AG09309 (cell line): Measurements from ENCODE around the gene SLC10A7.

ENCODE experiments used
- DNase-seq: peaks from one replicate; pipeline ENCODE4 v3.0.0-alpha.2; 2010; ENCODE audit warnings: low read depth
- H3K4me3 ChIP-seq: 2 replicates; pipeline ENCODE4 v1.5.1; 2011; ENCODE audit warnings: mild to moderate bottlenecking, low read depth, low read length, moderate library complexity; ENCODE audit not compliant: control insufficient read depth
- TF ChIP-seq, protein P1 (sequence below): IDR thresholded peaks from 2 replicates; pipeline ENCODE4 v1.5.1; 2011; ENCODE audit warnings: mild to moderate bottlenecking, low read depth, low read length, inconsistent platforms; ENCODE audit not compliant: insufficient read depth, control insufficient read depth; ENCODE audit errors: missing control alignments

Gene SLC10A7

GRCh38 chr4:146514651-146515357, 6.9 kb downstream of the SLC10A7 start:
- no peak overlapping the region for H3K4me3 ChIP-seq
- TF ChIP-seq, protein P1, sequence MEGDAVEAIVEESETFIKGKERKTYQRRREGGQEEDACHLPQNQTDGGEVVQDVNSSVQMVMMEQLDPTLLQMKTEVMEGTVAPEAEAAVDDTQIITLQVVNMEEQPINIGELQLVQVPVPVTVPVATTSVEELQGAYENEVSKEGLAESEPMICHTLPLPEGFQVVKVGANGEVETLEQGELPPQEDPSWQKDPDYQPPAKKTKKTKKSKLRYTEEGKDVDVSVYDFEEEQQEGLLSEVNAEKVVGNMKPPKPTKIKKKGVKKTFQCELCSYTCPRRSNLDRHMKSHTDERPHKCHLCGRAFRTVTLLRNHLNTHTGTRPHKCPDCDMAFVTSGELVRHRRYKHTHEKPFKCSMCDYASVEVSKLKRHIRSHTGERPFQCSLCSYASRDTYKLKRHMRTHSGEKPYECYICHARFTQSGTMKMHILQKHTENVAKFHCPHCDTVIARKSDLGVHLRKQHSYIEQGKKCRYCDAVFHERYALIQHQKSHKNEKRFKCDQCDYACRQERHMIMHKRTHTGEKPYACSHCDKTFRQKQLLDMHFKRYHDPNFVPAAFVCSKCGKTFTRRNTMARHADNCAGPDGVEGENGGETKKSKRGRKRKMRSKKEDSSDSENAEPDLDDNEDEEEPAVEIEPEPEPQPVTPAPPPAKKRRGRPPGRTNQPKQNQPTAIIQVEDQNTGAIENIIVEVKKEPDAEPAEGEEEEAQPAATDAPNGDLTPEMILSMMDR, result no peak
- DNase-seq, result no peak

DNA sequence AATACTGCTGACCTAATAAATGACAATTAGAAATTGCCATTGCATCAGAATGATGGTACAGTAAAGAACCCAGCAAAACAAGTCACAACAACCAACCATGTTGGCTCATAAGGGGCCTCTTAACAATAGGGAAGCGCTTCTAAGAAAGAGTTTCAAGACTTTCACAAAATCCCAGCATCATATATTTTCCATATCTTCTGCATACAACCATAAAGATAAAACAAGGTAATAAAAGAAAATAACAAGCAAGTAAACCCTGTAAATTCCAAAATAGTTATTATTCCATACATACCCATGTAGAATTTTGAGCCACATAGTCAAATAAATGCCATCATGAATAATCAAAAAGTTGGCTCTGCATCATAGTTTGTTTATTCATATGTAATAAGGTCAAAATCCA, 8.2 kb downstream of the SLC10A7 start:
- TF ChIP-seq, protein P1, result no peak
- no peak for DNase-seq
- H3K4me3 ChIP-seq, result no peak overlapping the region

DNA sequence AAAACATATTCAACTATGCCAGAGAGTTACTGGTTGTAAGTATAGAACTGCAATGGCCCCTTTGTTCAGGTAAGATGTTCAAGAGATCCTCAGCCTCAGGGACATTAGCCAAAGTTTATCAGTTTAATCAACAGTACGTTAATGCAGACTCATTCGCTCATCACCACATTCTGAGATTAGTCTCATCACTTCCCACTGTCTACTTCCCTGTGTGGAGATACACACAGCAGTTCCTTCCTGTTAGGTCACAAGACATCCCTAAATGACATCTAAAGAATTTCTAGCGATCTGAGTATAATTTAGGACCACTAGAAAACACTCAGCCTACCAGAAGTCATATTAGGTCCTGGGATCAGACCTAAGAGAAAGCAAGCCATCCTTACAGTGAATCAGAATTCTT, 10.4 kb downstream of the SLC10A7 start:
- no peak overlapping the region for H3K4me3 ChIP-seq
- no peak for DNase-seq
- TF ChIP-seq, protein P1, result no peak

- TF ChIP-seq, protein P1, result no peak
- no peak overlapping the region for H3K4me3 ChIP-seq
- DNase-seq, result no peak
These were observed 10.8 kb downstream of the SLC10A7 start for GRCh38 chr4:146510942-146511341.

DNA sequence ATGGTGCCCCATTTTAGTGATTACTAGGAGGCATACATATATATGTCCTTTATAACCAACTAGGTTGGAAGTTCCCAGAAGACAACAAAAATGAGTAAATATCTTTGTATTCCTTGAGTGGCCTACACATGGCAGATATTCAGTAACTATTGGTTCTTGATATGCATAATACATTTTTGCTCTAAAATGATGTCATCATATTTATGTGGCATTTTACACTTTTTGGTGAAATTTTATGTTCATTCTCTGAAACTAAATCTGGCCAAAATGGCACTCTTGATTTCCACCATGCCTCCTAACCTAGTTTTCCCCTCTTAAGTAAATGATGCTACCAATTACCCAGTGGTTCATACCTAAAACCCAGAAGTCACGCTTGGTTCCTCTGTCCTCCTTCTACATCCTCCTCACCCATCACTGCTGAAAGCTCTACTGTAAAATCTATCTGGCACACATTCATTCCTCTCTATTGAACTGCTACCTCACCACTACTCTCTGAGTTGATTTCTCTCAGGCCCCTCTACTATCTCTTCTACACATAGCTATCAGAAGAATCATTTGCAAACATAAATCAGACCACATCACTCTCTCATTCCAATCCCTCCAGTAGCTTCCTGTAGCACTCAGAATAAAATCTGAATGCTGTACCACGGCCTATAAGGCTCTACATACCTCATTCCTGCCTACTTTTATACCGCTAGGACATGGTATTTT, 13.4 kb downstream of the SLC10A7 start:
- H3K4me3 ChIP-seq, result no peak overlapping the region
- TF ChIP-seq, protein P1, result no peak
- no peak for DNase-seq

- TF ChIP-seq, protein P1, result no peak
- no peak for DNase-seq
- no peak overlapping the region for H3K4me3 ChIP-seq
These were observed 14.1 kb downstream of the SLC10A7 start for GRCh38 chr4:146507632-146508031.
